PC-9 (cell line): ENCODE data around the gene CYB561.

Experiments
- CTCF ChIP-seq: fragments of 200-600 bp; sonication (generic); conservative IDR thresholded peaks from 2 replicates; pipeline ENCODE4 v1.6.1; 2017; ENCODE audit warnings: mixed run types, antibody characterized with exemption, mild to moderate bottlenecking, moderate library complexity
- EZH2 ChIP-seq: fragments of 200-600 bp; sonication (generic); IDR thresholded peaks from 2 replicates; pipeline ENCODE4 v1.8.0; 2017; ENCODE audit warnings: antibody characterized with exemption, low read depth

- no peak for TF ChIP-seq CTCF
- no peak for TF ChIP-seq EZH2
These were observed 29.6 kb upstream of the CYB561 start for GRCh38 chr17:63475491-63476412.
